GM21723 (cell line): ENCODE measurements around the gene GUCY2D.
"Not testable (repeated sequence)": the region's sequence is repeated elsewhere in the genome, so short reads cannot be mapped to it uniquely, and the experiment has no call there.

ENCODE experiments used
- ATAC-seq: cut with Tn5 transposase; IDR thresholded peaks from one replicate; pipeline ENCODE4 v1.9.1; 2021; ENCODE audit warnings: mild to moderate bottlenecking, moderate library complexity; ENCODE audit not compliant: unreplicated experiment

Gene GUCY2D

DNA sequence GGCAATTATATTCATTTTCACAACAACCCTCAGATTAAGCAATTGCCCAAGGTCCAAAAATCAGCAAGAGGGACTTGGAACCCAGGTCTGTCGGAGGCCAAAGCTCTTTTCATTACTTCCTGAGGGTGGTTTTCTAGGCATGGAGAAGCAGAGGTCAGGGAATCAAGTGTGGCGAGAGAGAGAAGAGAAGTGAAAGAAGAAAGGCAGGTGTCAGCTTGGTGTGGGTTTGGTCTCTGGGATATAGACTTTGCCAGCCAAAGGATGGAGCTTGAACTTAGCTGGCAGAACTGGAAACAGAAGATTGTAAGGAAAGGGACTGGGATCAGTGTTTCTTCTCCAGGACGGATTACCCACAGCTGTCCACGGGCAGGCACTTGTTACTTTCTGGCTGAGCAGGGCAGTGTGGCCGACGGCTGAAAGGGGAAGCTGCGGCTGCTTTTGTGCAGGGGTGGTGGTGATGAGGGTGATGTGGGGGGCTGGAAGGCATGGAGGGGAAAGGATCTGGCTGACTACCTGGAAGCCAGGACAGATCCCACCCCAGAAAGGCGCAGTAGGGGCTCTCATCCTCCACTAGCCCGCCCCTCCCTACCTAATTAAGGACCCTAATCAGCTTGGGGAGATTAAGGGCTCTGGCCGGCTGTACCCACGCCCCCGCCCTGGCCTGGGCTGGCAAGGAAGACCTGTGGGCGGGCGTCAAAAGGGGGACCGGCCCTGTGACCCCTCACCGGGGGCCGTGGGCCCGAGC lies at the start of gene GUCY2D:
TSS of gene GUCY2D (plus strand) at position 640 of the 745 bp plus-strand sequence. CDS start 433 bp downstream, outside the sequence.
- no peak for ATAC-seq

DNA sequence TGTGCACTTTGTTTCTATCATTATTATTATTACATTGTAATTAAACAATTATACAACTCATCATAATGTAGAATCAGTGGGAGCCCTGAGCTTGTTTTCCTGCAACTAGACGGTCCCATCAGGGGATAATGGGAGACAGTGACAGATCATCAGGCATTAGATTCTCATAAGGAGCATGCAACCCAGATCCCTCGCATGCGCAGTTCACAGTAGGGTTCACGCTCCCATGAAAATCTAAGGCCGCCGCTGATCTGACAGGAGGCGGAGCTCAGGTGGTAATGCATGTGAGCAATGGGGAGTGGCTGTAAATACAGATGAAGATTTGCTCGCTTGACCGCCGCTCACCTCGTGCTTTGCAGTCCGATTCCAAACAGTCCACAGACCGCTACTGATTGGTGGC lies 49.1 kb upstream of the GUCY2D start:
- ATAC-seq, result not testable (repeated sequence)

DNA sequence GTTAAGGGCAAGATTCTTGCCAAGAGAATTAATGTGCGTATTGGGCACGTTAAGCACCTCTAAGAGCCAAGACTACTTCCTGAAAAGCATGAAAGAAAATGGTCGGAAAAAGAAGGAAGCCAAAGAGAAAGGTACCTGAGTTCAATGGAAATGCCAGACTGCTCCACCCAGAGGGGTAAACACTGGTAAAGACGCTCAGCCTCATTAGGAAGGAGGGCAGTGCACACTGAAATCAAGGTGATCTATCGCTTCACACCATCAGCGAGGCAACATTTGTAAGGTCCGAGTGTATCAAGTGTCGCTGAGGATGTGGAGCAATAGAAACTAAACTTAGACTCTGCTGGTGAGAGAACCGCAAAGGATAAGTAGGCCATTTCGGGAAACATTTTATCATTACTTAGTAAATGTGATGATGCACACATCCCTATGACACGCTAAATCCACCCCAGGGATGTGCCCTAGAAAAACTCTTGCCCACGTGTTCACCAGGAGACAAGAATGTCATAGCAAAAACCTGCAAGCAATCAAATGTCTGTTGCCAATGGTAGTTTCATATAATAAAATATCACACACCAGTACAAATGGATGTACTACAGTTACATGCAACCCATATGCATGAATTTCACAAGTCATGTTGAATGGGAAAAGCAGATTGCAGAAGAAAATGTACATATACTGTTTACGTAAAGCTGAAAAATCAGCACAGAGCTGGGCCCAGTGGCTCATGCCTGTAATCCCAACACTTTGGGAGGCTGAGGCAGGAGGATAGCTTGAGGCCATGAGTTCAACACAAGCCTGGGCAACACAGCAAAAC lies 46.8 kb upstream of the GUCY2D start:
- no peak for ATAC-seq

DNA sequence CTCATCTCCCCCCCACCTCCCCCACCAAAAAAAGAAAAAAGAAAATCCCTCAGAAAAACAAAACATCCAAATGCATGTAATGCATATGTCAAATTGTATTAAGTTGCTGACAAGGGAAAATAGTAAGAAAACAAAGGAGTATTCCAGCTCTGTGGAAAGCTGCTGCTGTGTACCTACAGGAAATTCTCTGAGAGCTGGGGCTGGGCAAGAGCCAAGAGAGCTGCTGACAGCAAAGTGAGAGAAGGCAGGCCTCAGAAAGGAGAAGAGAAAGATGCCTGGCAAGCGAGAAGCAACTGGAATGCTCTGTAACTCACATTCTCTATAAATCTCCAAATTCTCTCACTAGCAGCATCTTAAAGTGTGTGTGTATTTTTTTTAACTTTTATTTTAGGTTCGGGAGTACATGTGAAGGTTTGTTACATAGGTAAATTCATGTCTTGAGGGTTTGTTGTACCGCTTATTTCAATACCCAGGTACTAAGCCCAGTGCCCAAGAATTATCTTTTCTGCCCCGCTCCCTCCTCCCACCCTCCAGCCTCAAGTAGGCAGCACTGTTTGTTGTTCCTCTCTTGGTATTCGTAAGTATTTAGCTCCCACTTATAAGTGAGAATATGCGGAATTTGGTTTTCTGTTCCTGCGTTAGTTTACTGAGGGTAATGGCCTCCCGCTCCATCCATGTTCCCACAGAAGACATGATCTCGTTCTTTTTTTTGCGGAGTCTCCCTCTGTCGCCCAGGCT lies 46.0 kb upstream of the GUCY2D start:
- ATAC-seq, result no peak

DNA sequence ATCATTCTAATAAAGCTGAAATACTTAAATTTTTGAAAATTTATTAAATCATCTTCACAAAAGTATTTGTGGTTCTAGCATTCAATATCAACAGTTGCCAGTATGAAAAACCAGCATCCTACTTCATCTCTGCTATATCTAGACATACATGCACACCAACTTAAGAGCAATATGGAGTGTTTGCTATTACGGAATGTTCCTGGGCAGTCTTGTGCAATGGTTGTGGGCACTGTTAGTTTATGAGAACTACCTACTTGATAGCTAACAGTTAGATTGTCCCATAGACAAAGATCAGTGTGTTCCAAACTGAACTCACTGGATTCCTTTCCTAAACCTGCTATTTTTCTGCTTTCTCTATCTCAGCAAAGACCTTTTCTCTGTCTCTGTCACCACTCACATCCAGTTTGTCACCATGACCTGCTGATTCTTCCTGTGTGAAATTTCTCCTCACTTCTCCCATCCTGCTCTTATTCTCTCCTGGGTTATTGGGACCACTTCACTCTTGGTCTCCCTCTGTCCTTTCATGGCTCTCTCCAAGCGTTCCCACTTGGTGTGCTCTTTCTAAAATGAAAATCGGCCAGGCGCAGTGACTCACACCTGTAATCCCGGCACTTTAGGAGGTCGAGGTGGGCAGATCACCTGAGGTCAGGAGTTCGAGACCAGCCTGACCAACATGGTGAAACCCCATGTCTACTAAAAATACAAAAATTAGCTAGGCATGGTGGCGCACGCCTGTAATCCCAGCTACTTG lies 42.7 kb upstream of the GUCY2D start:
- ATAC-seq, result no peak

DNA sequence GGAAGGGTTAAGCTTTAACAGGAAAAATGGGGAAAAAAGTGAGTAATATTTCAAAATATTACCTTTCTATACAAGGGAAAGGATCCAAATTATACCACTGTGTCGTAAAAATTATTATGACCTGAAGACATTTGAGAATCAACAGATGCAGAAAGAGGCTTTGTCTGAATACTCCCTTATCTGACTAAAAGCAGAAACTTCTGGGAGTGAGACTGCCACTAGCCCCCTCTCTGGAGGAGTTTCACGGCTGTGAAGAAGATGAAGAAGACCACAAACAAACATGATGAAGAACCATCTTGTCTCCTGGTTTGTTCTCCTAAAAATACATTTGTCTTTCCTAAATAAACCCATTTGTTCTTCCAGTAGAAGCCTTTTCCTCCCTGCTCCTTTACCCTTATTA lies 41.0 kb upstream of the GUCY2D start:
- no peak for ATAC-seq

DNA sequence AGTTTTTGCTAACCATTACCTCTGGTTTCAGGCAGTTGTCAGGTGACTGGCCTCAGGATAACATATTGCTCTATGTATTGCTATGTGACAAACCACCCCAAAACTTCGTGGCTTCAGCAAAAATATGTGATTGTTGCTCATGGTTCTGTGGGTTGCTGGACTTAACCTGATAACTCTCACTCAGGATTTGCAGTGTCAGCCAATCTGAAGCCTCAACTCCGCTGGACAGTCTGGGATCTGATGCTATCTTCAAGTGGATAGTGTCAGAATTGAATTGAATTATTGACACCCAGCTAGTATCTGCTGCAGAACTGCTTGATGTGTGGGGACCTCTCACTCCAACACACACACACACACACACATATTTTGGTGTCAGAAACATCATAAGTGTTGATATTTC lies 34.7 kb upstream of the GUCY2D start:
- no peak for ATAC-seq

DNA sequence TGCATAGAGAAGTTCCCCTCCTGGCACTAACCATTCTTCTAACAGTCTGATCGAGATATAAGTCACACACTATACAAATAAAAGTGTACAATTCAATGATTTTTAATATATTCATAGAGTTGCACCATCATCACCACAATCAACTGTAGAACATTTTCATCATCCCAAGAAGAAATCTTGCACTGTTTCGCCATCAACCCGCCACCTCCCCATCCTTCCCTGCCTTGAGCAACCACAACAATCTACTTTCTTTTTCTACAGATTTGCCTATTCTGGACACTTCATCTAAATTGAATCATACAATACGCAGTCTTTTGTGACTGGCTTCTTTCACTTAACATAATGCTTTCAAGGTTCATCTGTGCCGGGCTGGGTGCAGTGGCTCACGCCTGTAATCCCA lies 33.0 kb upstream of the GUCY2D start:
- ATAC-seq, result no peak

DNA sequence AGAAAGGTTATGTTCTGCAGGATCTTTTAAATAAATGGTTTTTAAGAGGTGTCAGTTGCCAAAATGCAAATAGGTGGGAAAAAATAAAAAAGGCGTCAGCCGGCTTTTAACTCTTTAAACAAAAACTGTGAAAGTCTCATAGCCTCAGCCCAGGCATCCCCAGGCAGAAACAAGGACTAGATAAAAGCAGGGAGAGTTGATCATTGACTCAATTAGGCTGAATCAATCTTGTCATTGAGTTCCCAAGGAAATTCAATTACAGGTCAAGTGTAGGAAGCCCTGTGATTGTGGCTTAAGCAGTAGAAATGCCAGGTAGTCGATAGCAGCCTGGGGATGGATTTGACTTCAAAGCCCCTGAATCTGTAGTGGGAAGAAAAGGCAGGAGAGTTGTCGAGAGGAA lies 30.8 kb upstream of the GUCY2D start:
- no peak for ATAC-seq

DNA sequence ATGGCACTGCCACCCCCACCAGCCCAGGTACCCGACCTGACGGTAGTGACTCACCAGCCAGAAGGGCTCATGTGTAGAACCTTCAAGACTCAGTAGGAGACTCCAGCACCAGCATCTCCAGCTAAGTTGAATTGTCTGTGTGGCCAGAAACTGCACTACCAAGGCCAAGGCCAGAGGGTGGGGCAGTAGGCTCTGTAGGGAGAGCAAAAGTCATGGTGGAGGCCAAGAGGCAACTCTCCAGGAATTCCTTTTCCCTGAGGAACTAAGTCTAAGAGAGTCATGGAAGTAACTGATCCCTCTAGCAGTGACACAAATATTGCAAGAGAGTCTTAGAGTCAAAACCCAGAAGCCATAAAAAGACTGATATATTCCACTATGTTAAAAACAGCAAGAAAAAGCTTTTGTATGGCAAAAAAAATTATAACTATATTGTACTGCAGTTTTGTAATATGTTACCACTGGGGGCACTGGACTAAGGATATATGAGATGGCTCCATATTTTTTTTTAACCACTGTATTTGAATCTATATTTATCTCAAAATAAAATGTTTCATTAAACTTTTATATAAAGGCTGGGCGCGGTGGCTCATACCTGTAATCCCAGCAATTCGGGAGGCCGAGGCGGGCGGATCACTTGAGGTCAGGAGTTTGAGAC lies 30.2 kb upstream of the GUCY2D start:
- no peak for ATAC-seq

DNA sequence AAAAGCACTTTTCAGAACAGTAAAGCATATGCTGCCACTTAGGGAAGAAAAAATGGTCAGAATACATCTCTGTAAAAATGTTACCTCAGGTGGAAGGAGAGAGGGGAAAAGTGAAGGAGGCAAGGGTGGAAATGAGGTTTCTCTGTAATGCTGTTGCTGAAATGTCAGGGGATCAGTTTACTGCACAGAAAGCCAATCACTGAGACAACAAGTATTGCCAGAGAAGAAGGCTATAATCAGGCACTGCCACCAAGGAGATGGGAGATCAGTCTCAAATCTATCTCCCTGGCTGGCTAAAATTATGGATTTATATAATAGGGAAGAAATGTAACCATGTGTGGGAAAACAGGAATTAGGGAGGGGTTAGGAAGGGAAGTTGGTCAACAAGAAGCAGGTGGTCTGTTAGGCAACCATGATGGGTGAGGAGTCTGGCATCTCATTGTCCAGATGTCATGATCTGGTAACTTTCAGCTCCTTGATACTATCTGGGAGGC lies 27.7 kb upstream of the GUCY2D start:
- ATAC-seq, result no peak

DNA sequence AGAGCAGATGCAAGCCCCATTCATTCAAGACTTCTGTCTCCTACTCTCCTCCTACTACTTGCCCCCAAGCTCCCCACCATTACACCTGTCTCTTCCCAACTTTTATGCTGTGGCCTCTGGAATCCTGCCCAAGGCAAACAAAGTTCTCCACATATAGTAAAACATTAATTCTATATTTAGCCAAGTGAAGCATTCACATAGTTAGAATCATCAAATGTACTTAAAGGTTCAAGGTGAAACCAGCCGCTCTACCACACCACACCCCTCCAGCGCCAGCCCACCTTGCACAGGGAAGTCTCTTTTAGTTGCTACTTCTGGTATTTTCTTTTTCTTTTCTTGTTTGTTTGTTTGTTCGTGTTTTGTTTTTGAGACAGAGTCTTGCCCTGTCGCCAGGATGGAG lies 25.4 kb upstream of the GUCY2D start:
- no peak for ATAC-seq

DNA sequence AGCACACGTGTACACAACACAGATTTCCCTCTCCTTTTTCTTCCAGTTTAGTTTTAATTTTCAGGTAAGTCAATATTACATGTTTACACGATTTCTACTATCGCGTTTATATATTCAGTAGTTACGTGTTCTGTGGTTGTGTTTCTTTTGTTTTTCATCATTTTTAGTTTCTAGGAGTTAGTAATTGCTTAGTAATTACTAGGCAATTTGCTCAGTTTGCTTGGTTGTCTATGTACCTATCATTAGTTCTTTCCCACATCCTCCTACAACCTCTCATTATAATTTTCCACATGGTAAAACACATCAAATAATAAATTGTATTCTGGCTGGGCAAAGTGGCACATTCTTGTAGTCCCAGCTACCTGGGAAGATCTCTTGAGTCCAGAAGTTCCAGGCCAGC lies 24.6 kb upstream of the GUCY2D start:
- ATAC-seq, result no peak

DNA sequence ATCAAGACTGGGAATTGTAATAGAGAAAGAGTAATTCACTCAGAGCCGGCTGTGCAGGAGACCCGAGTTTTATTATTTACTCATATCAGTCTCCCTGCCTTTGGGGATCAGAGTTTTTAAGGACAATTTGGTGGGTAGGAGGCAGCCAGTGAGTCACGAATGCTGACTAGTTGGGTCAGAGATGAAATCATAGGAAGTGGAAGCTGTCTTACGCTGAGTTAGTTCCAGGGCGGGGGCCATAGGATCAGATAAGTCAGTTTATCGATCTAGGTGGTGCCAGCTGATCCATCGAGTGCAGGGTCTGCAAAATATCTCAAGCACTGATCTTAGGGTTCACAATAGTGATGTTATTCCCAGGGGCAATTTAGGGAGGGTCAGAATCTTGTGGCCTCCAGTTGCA lies 20.2 kb upstream of the GUCY2D start:
- no peak for ATAC-seq

DNA sequence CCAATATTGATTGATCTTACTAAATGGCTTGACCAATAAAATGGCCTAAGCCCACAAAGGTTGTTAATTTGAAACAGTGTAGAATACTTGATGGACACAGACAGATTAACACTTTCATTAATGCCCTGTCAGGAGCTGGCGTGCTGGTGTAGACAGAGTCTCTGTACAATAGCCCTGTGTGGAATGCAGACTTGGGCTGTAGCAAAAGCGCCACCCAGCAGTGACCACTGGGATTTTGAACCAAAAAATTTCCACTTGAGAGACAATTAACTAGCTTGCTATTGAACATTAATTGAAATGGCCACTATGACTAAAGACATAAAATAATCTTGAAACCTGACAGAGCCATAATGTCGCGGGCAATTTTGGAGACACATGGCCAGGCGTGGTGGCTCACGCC lies 19.7 kb upstream of the GUCY2D start:
- no peak for ATAC-seq

DNA sequence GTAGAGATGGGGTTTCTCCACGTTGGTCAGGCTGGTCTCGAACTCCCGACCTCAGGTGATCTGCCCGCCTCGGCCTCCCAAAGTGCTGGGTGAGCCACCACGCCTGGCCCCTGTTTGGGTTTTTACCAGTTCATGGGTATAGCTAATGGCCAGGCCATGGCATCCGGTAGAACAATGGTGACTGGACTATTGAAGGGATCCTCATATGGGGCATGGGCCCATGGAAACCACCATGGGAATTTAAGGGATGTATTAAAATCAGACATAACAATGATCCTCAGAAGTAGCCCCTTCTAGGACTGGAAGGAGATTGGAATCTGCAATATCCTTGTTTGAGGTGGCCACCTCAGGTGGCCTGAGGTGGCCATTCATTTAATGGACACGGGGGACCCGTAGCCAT lies 17.5 kb upstream of the GUCY2D start:
- no peak for ATAC-seq

DNA sequence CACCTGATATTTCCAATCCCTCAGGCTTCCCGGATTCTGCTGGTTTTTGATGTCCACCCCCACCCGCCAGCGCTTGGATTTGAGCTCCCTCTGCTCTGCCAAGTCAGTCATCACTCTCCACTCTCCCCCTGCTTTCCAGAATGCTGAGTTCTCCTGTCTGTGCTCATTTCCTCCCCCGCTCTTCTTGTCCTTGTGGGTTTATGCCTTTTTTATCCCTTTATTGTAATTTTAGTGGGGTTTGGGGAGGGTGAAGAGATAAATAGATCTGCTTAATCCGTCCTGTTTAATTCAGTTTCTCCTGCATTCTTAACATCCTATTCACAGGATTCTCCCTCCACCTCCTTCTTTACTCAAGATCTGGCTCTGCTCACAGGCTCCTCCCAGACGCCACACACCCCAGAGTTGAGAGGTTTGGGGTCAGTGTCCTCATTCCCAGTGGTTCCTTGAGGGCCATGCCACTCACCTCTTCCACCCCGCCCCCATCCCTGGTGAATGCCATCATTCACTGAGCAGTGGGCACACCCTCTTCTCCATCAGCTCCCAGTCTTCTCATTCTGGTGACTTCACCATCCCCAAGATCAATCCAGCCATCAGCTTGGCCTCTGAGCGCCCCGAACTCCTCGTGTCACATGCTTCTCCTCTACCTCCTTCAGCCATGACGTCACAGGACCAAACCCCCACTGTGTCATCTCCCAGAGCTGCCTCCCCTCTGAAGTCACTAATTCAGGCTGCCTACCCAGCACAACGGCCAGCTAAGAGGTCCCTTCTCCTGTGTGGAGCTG lies 15.1 kb upstream of the GUCY2D start:
- ATAC-seq, result no peak

DNA sequence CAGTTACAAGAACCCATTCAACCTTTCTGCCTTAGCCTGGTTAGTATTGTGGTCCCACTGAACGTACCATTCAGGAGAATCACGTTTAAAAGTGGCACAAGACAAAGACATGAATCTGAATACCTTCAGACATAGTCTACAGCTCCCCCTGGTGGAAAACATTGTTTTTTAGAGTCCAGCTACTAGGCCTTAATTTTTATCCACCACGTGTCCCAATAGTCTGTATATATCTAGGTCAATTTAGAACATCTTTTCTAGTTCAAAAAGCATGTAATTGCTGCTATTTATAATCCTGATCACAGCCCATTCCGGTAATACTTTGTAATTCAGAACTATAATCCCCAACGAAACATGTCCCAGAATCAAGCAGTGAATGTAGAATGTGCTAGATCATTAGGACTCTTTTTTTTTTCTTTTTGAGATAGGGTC lies 13.7 kb upstream of the GUCY2D start:
- ATAC-seq, result no peak
